Activated B cell treated with CpG ODN at 0.5 μM for 24 hours (primary cell): ENCODE results near the gene GDAP1L1. TPM values are rescaled to one million over a fixed set of nuclear protein-coding genes. Genes with fewer than 3 reads are reported as not detected.
"Not testable (repeated sequence)": the region's sequence is repeated elsewhere in the genome, so short reads cannot be mapped to it uniquely, and the experiment has no call there.

Source experiments
- ATAC-seq: fragments of 200-7000 bp; cut with Tn5 transposase; one replicate; pipeline ENCODE4 v1.10.0; 2021; ENCODE audit warnings: low read depth, mild to moderate bottlenecking, moderate library complexity
- CTCF ChIA-PET: fragments of 350-600 bp; sonication (Branson Sonifier 250); formaldehyde crosslinking; loops from one replicate; lab custom pipeline; 2021; ENCODE audit warnings: antibody characterized with exemption; lab: Charles Lee
- POLR2A ChIA-PET: fragments of 350-600 bp; sonication (Branson Sonifier 250); formaldehyde crosslinking; loops from one replicate; lab custom pipeline; 2021; ENCODE audit warnings: antibody characterized with exemption; lab: Charles Lee
- DNase-seq: peaks from one replicate; pipeline ENCODE4 v3.0.0; 2022
- H3K27ac Mint-ChIP-seq: one replicate; pipeline ENCODE4 v1.8.0; 2020; ENCODE audit warnings: mixed read lengths
- H3K27me3 Mint-ChIP-seq: one replicate; pipeline ENCODE4 v1.8.0; 2021; ENCODE audit warnings: mixed read lengths
- H3K36me3 Mint-ChIP-seq: one replicate; pipeline ENCODE4 v1.8.0; 2021; ENCODE audit warnings: low read depth, mixed read lengths
- H3K4me1 Mint-ChIP-seq: one replicate; pipeline ENCODE4 v1.8.0; 2021; ENCODE audit warnings: mixed read lengths
- H3K4me3 Mint-ChIP-seq: one replicate; pipeline ENCODE4 v1.8.0; 2020; ENCODE audit warnings: mild to moderate bottlenecking, mixed read lengths
- H3K9me3 Mint-ChIP-seq: one replicate; pipeline ENCODE4 v1.8.0; 2020; ENCODE audit warnings: mixed read lengths
- intact Hi-C: fragments of 100-400 bp; cut with micrococcal nuclease; formaldehyde crosslinking; loops from one replicate; pipeline ENCODE4 v1.15.1; 2024
- total RNA-seq: library from RNA; stranded (reverse); gene quantifications from 2 replicates; pipeline ENCODE4 v1.2.3, GENCODE V29; 2022
- TF ChIP-seq, protein P1 (sequence below): fragments of 200-600 bp; IDR thresholded peaks from one replicate; pipeline ENCODE4 v1.8.0; 2022; ENCODE audit warnings: antibody characterized with exemption, mild to moderate bottlenecking

The GDAP1L1 gene
- total RNA-seq, 1 donor from 2014 or later = not detected

GRCh38 chr20:44314870-44315269 lies 67.8 kb downstream of the GDAP1L1 start:
- H3K36me3 Mint-ChIP-seq = peaks cover 3% of the 10 kb centered on the region
- DNase-seq (no peak), ATAC-seq (no peak)
- H3K27ac Mint-ChIP-seq = no peak overlapping the region
- H3K4me3 Mint-ChIP-seq = no peak overlapping the region
- peaks cover 15% of the 10 kb centered on the region for H3K27me3 Mint-ChIP-seq
- ChIA-PET POLR2A (no interaction called here), CTCF (no interaction called here)
- intact Hi-C loops = loop anchor here (5.0 kb wide), 1 partner anchor 858 kb away; the partner anchor contains the start of gene SRSF6
- no peaks in the 10 kb centered on the region for H3K9me3 Mint-ChIP-seq
- TF ChIP-seq, protein P1, sequence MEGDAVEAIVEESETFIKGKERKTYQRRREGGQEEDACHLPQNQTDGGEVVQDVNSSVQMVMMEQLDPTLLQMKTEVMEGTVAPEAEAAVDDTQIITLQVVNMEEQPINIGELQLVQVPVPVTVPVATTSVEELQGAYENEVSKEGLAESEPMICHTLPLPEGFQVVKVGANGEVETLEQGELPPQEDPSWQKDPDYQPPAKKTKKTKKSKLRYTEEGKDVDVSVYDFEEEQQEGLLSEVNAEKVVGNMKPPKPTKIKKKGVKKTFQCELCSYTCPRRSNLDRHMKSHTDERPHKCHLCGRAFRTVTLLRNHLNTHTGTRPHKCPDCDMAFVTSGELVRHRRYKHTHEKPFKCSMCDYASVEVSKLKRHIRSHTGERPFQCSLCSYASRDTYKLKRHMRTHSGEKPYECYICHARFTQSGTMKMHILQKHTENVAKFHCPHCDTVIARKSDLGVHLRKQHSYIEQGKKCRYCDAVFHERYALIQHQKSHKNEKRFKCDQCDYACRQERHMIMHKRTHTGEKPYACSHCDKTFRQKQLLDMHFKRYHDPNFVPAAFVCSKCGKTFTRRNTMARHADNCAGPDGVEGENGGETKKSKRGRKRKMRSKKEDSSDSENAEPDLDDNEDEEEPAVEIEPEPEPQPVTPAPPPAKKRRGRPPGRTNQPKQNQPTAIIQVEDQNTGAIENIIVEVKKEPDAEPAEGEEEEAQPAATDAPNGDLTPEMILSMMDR = no peak
- H3K4me1 Mint-ChIP-seq = peaks cover 14% of the 10 kb centered on the region

- DNase-seq = no peak
- Mint-ChIP-seq H3K27me3 (peaks cover 17% of the 10 kb centered on the region), H3K9me3 (no peaks in the 10 kb centered on the region), H3K4me3 (no peak overlapping the region), H3K27ac (no peak overlapping the region), H3K36me3 (no peaks in the 10 kb centered on the region), H3K4me1 (no peaks in the 10 kb centered on the region)
- ChIA-PET CTCF (interaction anchor here (1.2 kb wide), 1 partner anchor 103 kb away, joined by 3 read pairs; no protein-coding TSS in a partner anchor), POLR2A (no interaction called here)
- no peak for ATAC-seq
- intact Hi-C loops = no loop called here
- TF ChIP-seq, protein P1 = no peak
Measured at GRCh38 chr20:44319839-44320422, 72.8 kb downstream of the GDAP1L1 start.

- CTCF ChIA-PET = no interaction called here
- no peak overlapping the region for H3K27ac Mint-ChIP-seq
Measured at GRCh38 chr20:44324343-44324742, 77.2 kb downstream of the GDAP1L1 start.

DNA sequence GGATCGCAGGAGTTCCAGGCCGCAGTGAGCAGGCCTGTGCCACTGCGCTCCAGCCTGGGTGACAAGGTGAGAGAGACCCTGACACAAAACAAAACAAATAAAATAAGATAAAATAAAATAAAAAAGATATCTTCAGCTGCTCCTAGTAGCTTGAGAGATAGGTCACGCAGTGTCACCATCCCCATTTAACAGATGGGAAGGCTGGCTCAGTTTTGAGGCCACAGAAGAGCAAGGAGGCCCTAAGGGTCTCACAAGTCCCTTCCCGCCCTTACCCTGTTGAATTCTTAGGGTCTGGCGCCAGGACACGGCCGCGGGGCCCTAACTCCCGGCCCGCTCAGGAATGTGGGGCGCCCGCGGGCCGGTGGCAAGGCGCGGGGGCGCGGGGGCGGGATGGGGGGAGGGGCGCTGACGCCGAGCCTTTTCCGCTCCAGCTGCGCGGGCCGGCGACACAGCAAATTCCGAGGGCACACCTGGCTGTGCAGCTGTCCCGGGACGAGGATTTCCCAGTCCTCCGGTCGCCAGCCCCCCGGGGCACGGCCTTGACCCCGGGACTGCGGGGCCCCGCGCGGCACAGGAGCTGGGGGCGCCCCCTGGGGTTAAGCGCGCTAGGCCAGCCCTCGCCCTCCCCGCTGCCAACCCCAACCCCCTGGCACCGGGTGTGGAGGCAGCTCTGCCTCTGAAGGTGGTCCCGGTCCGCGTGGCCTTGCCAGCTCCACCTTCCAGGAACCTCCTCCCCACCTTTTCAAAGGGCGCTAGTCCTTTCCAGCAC lies 79.5 kb downstream of the GDAP1L1 start:
- DNase-seq = no peak
- H3K4me1 Mint-ChIP-seq = no peaks in the 10 kb centered on the region
- no peak overlapping the region for H3K4me3 Mint-ChIP-seq
- ChIA-PET POLR2A (no interaction called here), CTCF (no interaction called here)
- intact Hi-C loops = no loop called here
- TF ChIP-seq, protein P1 = no peak
- H3K36me3 Mint-ChIP-seq = no peaks in the 10 kb centered on the region
- no peak overlapping the region for H3K27ac Mint-ChIP-seq
- no peak for ATAC-seq
- H3K27me3 Mint-ChIP-seq = peaks cover 18% of the 10 kb centered on the region
- H3K9me3 Mint-ChIP-seq = no peaks in the 10 kb centered on the region

More at GRCh38 chr20:44324343-44324742, 77.2 kb downstream of the GDAP1L1 start:
- POLR2A ChIA-PET = no interaction called here
- Mint-ChIP-seq H3K27me3 (peaks cover 15% of the 10 kb centered on the region), H3K4me3 (no peak overlapping the region), H3K36me3 (no peaks in the 10 kb centered on the region), H3K9me3 (no peaks in the 10 kb centered on the region), H3K4me1 (no peaks in the 10 kb centered on the region)
- TF ChIP-seq, protein P1 = no peak
- ATAC-seq (no peak), DNase-seq (no peak)
- intact Hi-C loops = no loop called here

DNA sequence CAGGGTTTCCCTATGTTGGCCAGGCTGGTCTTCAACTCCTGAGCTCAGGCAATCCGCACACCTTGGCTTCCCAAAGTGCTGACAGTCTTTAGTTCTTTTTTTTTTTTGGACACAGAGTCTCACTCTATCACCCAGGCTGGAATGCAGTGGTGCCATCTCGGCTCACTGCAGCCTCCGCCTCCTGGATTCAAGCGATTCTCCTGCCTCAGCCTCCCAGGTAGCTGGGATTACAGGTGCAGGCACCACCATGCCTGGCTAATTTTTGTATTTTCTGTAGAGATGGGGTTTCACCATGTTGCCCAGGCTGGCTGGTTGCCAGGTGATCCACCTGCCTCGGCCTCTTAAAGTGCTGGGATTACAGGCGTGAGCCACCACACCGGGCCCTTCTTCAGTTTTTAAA lies 80.6 kb downstream of the GDAP1L1 start:
- H3K9me3 Mint-ChIP-seq, H3K36me3 Mint-ChIP-seq, H3K27ac Mint-ChIP-seq, ATAC-seq, POLR2A ChIA-PET, CTCF ChIA-PET, H3K4me3 Mint-ChIP-seq, H3K4me1 Mint-ChIP-seq, intact Hi-C loops, DNase-seq: not testable (repeated sequence)
- peaks cover 20% of the 10 kb centered on the region for H3K27me3 Mint-ChIP-seq
